ENCODE results near the gene BRK1. TPM values are rescaled to one million over a fixed set of nuclear protein-coding genes. Genes with fewer than 3 reads are reported as not detected.
"Not testable (repeated sequence)": the region's sequence is repeated elsewhere in the genome, so short reads cannot be mapped to it uniquely, and the experiment has no call there.

Gene BRK1
- total RNA-seq, 4 donors from 2014 or later: 68.2 to 86.8 (median 69.3) TPM

DNA sequence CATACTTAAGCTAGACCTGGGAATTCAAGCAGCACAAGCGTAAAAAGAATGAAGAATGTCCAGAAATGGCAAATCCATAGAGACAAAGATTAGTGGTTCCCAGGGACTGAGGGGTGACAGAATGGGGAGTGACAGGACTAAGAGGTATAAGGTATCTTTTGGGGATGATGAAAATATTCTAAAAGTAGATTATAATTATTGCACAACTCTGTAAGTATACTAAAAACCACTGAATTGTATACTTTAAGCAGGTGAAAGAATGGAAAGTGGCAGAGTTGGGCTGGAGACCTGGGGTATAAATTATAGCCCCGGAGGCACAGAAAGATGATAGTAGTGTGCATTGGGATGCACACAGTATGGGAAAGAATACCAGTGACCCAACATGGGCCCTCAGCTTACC is 5.6 kb downstream of the BRK1 start:
- in situ Hi-C loops (cut with MboI; ENCODE audit: low sequenced_read_pairs in 4 of 4): no loop called here
- H3K27ac ChIP-seq: no peak overlapping the region
- ATAC-seq (no peak), DNase-seq (no peak)
- intact Hi-C loops (cut with DNase I; ENCODE audit: low total_unique reads): no loop called here
- peaks cover 15 to 16% of the 10 kb centered on the region in 2 donors for H3K4me1 ChIP-seq
- no peaks in the 10 kb centered on the region for H3K9me3 ChIP-seq
- peaks cover under 1 to 34% of the 10 kb centered on the region in 2 donors for H3K36me3 ChIP-seq
- TF ChIP-seq POLR2A (IDR thresholded peaks at IDR 0.05) (no peak), CTCF (IDR thresholded peaks at IDR 0.05 in 4 of 5, conservative IDR thresholded peaks at IDR 0.05 in 1 of 5) (no peak)
- no peak overlapping the region for H3K4me3 ChIP-seq
- no peaks in the 10 kb centered on the region for H3K27me3 ChIP-seq

DNA sequence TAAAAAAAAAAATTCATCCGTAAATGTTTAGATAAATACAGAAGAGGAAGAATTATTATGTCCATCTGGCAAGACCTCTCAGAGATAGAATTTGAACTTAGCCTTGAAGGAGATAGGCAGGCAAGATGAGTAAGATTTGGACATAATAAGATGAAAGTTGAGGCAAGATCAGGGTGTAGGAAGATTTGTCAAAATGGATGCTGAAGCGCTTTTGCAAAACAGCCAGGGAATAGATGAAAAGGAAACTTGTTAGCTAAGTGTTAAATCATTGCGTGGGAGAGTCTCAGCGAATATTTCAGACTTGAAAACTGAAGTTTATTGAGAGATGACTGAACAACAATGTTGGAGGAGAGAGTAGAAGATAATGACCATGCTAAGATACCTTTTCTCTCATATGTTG is 7.2 kb downstream of the BRK1 start:
- DNase-seq: no peak
- peaks cover 0 to 2% of the 10 kb centered on the region in 2 donors for H3K4me1 ChIP-seq
- intact Hi-C loops (cut with DNase I; ENCODE audit: low total_unique reads) (no loop called here), in situ Hi-C loops (cut with MboI; ENCODE audit: low sequenced_read_pairs in 4 of 4) (no loop called here)
- ATAC-seq: no peak
- H3K27ac ChIP-seq: no peak overlapping the region
- H3K4me3 ChIP-seq: no peak overlapping the region
- H3K9me3 ChIP-seq: no peaks in the 10 kb centered on the region
- H3K27me3 ChIP-seq: no peaks in the 10 kb centered on the region
- H3K36me3 ChIP-seq: peaks cover 6 to 51% of the 10 kb centered on the region in 2 donors
- TF ChIP-seq POLR2A (IDR thresholded peaks at IDR 0.05) (no peak), CTCF (IDR thresholded peaks at IDR 0.05 in 4 of 5, conservative IDR thresholded peaks at IDR 0.05 in 1 of 5) (no peak)

DNA sequence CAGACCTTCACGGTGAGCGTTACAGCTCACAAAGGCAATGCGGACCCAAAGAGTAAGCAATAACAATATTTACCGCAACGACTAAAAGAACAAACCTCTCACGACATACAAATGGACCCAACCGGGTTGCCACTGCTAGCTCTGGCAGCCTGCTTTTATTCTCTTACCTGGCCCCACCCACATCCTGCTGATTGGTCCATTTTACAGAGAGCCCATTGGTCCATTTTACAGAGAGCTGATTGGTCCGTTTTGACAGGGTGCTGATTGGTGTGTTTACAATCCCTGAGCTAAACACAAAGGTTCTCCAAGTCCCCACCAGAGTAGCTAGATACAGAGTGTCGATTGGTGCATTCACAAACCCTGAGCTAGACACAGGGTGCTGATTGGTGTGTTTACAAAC is 20.4 kb downstream of the BRK1 start:
- in situ Hi-C loops (cut with MboI; ENCODE audit: low sequenced_read_pairs in 4 of 4); H3K4me3 ChIP-seq; H3K4me1 ChIP-seq; H3K27me3 ChIP-seq; ATAC-seq; H3K36me3 ChIP-seq; intact Hi-C loops (cut with DNase I; ENCODE audit: low total_unique reads); DNase-seq; H3K27ac ChIP-seq; H3K9me3 ChIP-seq: not testable (repeated sequence)

- in situ Hi-C loops (cut with MboI; ENCODE audit: low sequenced_read_pairs in 4 of 4): no loop called here
- no peak for TF ChIP-seq CTCF (IDR thresholded peaks at IDR 0.05 in 4 of 5, conservative IDR thresholded peaks at IDR 0.05 in 1 of 5)
- no peak for TF ChIP-seq POLR2A (IDR thresholded peaks at IDR 0.05)
- DNase-seq (no peak), ATAC-seq (no peak)
- H3K9me3 ChIP-seq: no peaks in the 10 kb centered on the region
- no peaks in the 10 kb centered on the region for H3K4me1 ChIP-seq
- H3K36me3 ChIP-seq: no peaks in the 10 kb centered on the region
- H3K27ac ChIP-seq: no peak overlapping the region
- intact Hi-C loops (cut with DNase I; ENCODE audit: low total_unique reads): no loop called here
- no peak overlapping the region for H3K4me3 ChIP-seq
- no peaks in the 10 kb centered on the region for H3K27me3 ChIP-seq
Observed at GRCh38 chr3:10136426-10137005, 21.0 kb downstream of the BRK1 start.

DNA sequence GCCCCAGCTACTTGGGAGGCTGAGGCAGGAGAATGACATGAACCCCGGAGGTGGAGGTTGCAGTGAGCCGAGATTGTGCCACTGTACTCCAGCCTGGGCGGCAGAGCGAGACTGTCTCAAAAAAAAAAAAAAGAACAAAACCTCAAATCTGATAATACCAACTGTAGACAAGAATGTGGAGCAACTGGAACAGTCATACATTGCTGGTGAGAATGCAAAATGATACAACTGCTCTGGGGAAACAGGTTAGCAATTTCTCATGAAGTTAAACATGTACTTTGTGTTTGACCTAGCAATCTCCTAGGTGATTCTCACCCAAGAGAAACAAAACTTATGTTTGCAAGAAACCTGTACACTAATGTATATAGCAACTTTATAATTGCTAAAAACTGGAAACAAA is 21.7 kb downstream of the BRK1 start:
- Histone ChIP-seq H3K27ac (no peak overlapping the region), H3K9me3 (no peaks in the 10 kb centered on the region), H3K4me1 (no peaks in the 10 kb centered on the region), H3K36me3 (no peaks in the 10 kb centered on the region), H3K27me3 (no peaks in the 10 kb centered on the region), H3K4me3 (no peak overlapping the region)
- no peak for ATAC-seq
- TF ChIP-seq POLR2A (IDR thresholded peaks at IDR 0.05) (no peak), CTCF (IDR thresholded peaks at IDR 0.05 in 4 of 5, conservative IDR thresholded peaks at IDR 0.05 in 1 of 5) (no peak)
- intact Hi-C loops (cut with DNase I; ENCODE audit: low total_unique reads) (no loop called here), in situ Hi-C loops (cut with MboI; ENCODE audit: low sequenced_read_pairs in 4 of 4) (no loop called here)
- no peak for DNase-seq
